ENCODE measurements around the gene GALNT18.
A peak's percentile ranks its signal among the peaks of the same experiment; 100 is the strongest.

Gene GALNT18

GRCh38 chr11:11624926-11625325 is 3.1 kb upstream of the GALNT18 start:
- no peak for DNase-seq (ENCODE audit: low read depth in 4 of 4, low spot score in 1 of 4)

- no peak for DNase-seq (ENCODE audit: low read depth in 4 of 4, low spot score in 1 of 4)
Measured at GRCh38 chr11:11624204-11624603, 2.4 kb upstream of the GALNT18 start.

GRCh38 chr11:11622772-11623171 is 967 bp upstream of the GALNT18 start:
- DNase-seq (ENCODE audit: low read depth in 4 of 4, low spot score in 1 of 4): no peak

GRCh38 chr11:11622340-11622706 is 518 bp upstream of the GALNT18 start:
- no peak for DNase-seq (ENCODE audit: low read depth in 4 of 4, low spot score in 1 of 4)

- DNase-seq (ENCODE audit: low read depth in 4 of 4, low spot score in 1 of 4): peak in 1 of 4 experiments; percentile 25
Measured at GRCh38 chr11:11620921-11621572, 758 bp downstream of the GALNT18 start.

- DNase-seq (ENCODE audit: low read depth in 4 of 4, low spot score in 1 of 4): peak in 1 of 4 experiments; percentile 8
Measured at GRCh38 chr11:11620173-11620920, 1.5 kb downstream of the GALNT18 start.

- DNase-seq (ENCODE audit: low read depth in 4 of 4, low spot score in 1 of 4): no peak
Measured at GRCh38 chr11:11618973-11619435, 2.8 kb downstream of the GALNT18 start.

- DNase-seq (ENCODE audit: low read depth in 4 of 4, low spot score in 1 of 4): no peak
Measured at GRCh38 chr11:11615086-11615485, 6.7 kb downstream of the GALNT18 start.

GRCh38 chr11:11612439-11612838 is 9.4 kb downstream of the GALNT18 start:
- DNase-seq (ENCODE audit: low read depth in 4 of 4, low spot score in 1 of 4): no peak

GRCh38 chr11:11611381-11611780 is 10.4 kb downstream of the GALNT18 start:
- DNase-seq (ENCODE audit: low read depth in 4 of 4, low spot score in 1 of 4): no peak

GRCh38 chr11:11608783-11609232 is 13.0 kb downstream of the GALNT18 start:
- no peak for DNase-seq (ENCODE audit: low read depth in 4 of 4, low spot score in 1 of 4)

GRCh38 chr11:11607772-11608171 is 14.0 kb downstream of the GALNT18 start:
- no peak for DNase-seq (ENCODE audit: low read depth in 4 of 4, low spot score in 1 of 4)

GRCh38 chr11:11605821-11606450 is 15.9 kb downstream of the GALNT18 start:
- no peak for DNase-seq (ENCODE audit: low read depth in 4 of 4, low spot score in 1 of 4)

GRCh38 chr11:11605181-11605580 is 16.6 kb downstream of the GALNT18 start:
- no peak for DNase-seq (ENCODE audit: low read depth in 4 of 4, low spot score in 1 of 4)

GRCh38 chr11:11604370-11604990 is 17.3 kb downstream of the GALNT18 start:
- DNase-seq (ENCODE audit: low read depth in 4 of 4, low spot score in 1 of 4): no peak

GRCh38 chr11:11602011-11602410 is 19.8 kb downstream of the GALNT18 start:
- DNase-seq (ENCODE audit: low read depth in 4 of 4, low spot score in 1 of 4): no peak

GRCh38 chr11:11600288-11600687 is 21.5 kb downstream of the GALNT18 start:
- no peak for DNase-seq (ENCODE audit: low read depth in 4 of 4, low spot score in 1 of 4)

- no peak for DNase-seq (ENCODE audit: low read depth in 4 of 4, low spot score in 1 of 4)
Measured at GRCh38 chr11:11598243-11598642, 23.6 kb downstream of the GALNT18 start.

GRCh38 chr11:11594162-11594561 is 27.6 kb downstream of the GALNT18 start:
- DNase-seq (ENCODE audit: low read depth in 4 of 4, low spot score in 1 of 4): no peak

GRCh38 chr11:11592146-11592684 is 29.6 kb downstream of the GALNT18 start:
- DNase-seq (ENCODE audit: low read depth in 4 of 4, low spot score in 1 of 4): no peak

GRCh38 chr11:11589437-11589836 is 32.4 kb downstream of the GALNT18 start:
- DNase-seq (ENCODE audit: low read depth in 4 of 4, low spot score in 1 of 4): no peak
